ENCODE data around the gene SLC8B1. TPM values are rescaled to one million over a fixed set of nuclear protein-coding genes. Genes with fewer than 3 reads are reported as not detected.
A peak's percentile ranks its signal among the peaks of the same experiment; 100 is the strongest.

SLC8B1 gene
- total RNA-seq, 1 donor from 2014 or later, result 26.6 TPM

DNA sequence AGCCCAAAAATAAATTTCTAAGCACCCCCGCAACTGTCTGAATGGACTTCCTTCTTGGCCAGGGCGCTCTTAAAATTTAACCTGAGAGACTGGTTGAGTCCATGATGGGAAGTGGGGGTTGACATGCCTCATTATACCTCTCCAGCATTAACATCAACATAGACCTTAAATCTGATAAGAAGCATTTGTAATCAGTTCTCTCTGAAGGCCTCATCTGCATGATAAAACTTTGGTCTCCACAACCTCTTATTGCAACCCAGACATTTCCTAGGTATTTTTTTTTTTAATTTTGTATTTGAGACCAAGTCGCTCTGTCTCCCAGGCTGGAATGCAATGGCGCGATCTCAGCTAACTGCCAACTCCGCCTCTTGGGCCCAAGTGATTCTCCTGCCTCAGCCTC, 10.4 kb upstream of the SLC8B1 start:
- TF ChIP-seq, protein P1, sequence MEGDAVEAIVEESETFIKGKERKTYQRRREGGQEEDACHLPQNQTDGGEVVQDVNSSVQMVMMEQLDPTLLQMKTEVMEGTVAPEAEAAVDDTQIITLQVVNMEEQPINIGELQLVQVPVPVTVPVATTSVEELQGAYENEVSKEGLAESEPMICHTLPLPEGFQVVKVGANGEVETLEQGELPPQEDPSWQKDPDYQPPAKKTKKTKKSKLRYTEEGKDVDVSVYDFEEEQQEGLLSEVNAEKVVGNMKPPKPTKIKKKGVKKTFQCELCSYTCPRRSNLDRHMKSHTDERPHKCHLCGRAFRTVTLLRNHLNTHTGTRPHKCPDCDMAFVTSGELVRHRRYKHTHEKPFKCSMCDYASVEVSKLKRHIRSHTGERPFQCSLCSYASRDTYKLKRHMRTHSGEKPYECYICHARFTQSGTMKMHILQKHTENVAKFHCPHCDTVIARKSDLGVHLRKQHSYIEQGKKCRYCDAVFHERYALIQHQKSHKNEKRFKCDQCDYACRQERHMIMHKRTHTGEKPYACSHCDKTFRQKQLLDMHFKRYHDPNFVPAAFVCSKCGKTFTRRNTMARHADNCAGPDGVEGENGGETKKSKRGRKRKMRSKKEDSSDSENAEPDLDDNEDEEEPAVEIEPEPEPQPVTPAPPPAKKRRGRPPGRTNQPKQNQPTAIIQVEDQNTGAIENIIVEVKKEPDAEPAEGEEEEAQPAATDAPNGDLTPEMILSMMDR (conservative IDR thresholded peaks at IDR 0.05; ENCODE audit: low read depth, low read length), result no peak
- H3K4me3 ChIP-seq (ENCODE audit: low read depth, low read length), result no peak overlapping the region
- no peak for DNase-seq (ENCODE audit: low read depth)

DNA sequence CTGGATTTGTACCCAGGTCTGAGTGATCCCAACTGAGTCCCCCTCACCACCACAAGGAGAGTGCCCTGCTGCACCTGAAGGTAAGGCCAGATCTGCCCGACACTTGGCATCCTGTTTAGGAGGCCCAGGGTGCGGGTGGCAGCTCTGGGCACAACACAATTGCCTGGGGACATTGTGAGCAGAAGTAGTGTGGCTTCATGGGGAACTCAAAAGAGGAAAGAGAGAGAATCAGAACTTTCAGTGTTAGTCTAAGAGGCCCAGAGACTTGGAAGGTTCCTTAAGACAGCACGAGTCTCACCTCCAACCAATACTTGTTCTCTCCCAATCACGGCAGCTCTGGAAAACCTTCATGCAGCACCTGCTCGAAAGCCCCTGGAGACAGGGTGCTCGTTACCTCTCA, 6.6 kb upstream of the SLC8B1 start:
- H3K4me3 ChIP-seq (ENCODE audit: low read depth, low read length), result no peak overlapping the region
- DNase-seq (ENCODE audit: low read depth), result no peak
- TF ChIP-seq, protein P1 (conservative IDR thresholded peaks at IDR 0.05; ENCODE audit: low read depth, low read length), result no peak

DNA sequence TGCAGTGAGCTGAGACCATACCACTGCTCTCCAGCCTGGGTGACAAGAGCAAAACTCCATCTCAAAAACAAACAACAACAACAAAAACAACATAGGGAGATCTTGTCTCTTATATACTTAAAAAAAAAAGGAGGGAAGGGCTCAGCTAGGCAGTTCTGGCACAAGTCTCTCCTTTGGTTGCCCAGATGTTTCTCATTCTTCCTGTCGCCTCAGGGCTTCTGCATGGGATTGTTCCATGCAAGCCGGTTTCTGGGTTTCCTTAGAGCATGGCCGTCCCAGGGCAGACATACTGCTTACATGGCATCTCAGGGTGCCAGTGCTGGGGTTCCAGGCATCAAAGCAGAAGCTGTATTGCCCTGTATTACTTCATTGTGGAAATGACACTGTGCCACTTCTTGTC, 5.2 kb upstream of the SLC8B1 start:
- no peak for DNase-seq (ENCODE audit: low read depth)
- TF ChIP-seq, protein P1 (conservative IDR thresholded peaks at IDR 0.05; ENCODE audit: low read depth, low read length), result no peak
- no peak overlapping the region for H3K4me3 ChIP-seq (ENCODE audit: low read depth, low read length)

DNA sequence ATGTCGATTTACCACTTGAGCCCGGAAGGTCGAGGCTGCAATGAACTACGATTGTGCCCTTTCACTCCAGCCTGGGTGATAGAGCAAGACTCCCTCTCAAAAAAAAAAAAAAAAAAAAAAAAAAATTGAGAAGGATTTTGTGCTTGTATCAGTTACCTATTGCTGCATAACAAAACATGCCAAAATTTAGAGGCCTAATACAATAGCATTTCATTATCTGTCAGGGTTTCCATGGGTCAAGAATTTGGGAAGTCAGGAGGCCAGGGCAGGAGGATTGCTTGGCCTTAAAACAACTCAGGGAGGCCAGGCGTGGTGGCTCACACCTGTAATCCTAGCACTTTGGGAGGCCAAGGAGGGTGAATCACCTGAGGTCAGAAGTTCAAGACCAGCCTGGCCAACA, 4.6 kb upstream of the SLC8B1 start:
- no peak for DNase-seq (ENCODE audit: low read depth)
- TF ChIP-seq, protein P1 (conservative IDR thresholded peaks at IDR 0.05; ENCODE audit: low read depth, low read length), result no peak
- H3K4me3 ChIP-seq (ENCODE audit: low read depth, low read length), result no peak overlapping the region

DNA sequence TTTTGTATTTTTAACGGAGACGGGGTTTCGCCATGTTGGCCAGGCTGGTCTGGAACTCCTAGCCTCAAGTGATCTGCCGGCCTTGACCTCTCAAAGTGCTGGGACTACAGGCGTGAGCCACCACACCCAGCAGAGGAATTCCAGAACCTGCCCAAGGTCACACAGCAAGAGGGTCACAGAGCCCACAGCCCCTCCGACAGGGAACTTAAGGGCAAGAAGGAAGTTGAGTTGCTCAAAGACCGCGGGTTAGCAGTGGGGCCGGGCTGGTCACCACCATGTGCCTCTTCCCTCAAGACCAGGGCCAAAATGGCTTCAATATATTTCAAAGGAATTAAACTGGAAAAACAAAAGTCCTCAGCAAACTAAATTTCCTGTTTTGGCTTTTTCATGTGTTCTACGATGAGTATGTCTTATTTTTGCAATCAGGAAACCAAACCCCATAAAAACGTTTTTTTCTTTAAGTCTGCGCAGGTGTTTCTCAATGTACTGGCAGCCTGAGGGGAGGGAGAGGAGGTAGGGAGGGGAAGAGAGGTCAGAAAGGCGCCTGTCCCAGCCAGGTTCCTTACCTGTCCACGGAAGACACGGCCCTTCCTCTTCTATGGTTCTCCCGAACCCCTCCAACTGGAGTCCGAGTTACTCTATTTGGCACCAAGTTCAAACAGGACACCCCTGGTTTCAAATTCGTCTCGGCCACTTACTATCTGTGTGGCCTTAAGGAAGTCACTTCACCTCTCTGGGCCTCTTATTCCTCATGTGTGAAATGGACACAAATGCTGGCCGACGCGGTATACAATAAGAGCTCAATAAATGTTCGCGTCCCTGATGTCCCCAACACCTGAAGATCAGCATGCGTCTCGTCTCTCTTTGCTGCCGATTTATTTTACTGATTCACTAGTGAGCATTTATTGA, 778 bp downstream of the SLC8B1 start:
- no peak for DNase-seq (ENCODE audit: low read depth)
- H3K4me3 ChIP-seq (ENCODE audit: low read depth, low read length), result peak overlapping the region; percentile 75
- TF ChIP-seq, protein P1 (conservative IDR thresholded peaks at IDR 0.05; ENCODE audit: low read depth, low read length), result no peak

DNA sequence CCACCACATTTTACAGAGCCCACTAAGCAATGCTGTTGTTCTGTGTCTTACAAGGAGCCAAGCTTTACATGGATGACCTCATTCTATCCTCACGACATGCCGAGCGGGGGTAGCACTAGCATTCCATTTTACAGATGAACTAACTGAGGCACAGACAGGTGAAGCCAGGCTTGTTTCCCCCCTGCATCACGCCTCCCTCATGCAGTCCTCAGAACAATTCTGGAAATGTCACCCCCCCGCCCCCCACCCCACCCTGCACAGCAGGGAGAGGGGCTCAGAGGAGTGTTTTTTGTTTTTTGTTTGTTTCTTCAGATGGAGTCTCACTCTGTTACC, 1.5 kb downstream of the SLC8B1 start:
- TF ChIP-seq, protein P1 (conservative IDR thresholded peaks at IDR 0.05; ENCODE audit: low read depth, low read length), result no peak
- no peak for DNase-seq (ENCODE audit: low read depth)
- H3K4me3 ChIP-seq (ENCODE audit: low read depth, low read length), result no peak overlapping the region

Measured in epithelial cell of proximal tubule (primary cell).